ENCODE data around the gene ZDHHC22.
A peak's percentile ranks its signal among the peaks of the same experiment; 100 is the strongest.

ZDHHC22 gene

DNA sequence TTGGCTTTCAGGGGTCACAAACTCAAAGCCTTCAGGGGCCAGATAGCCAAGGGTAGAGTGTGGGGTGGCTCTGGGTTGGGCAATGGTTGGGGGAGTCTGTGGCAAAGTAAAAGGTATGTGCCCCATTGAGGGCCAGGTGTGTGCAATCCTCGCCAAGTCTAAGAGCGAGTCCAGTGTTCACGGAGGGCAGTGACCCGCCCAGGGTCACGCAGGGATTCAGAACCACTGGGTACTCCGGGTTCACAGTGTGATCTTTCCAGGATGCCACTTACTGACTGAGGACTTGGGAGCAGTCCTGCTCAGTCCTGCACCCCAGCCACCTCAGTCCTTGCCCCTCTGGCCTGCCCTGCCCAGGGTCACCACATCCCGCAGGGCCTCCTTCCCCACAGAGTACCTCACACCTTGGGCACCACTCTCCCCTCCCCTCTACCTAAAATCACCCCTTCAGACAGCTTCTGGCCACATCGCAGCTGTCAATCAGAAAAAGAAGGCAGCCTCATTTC is 15.7 kb downstream of the ZDHHC22 start:
- no peak for DNase-seq (ENCODE audit: low read depth)

DNA sequence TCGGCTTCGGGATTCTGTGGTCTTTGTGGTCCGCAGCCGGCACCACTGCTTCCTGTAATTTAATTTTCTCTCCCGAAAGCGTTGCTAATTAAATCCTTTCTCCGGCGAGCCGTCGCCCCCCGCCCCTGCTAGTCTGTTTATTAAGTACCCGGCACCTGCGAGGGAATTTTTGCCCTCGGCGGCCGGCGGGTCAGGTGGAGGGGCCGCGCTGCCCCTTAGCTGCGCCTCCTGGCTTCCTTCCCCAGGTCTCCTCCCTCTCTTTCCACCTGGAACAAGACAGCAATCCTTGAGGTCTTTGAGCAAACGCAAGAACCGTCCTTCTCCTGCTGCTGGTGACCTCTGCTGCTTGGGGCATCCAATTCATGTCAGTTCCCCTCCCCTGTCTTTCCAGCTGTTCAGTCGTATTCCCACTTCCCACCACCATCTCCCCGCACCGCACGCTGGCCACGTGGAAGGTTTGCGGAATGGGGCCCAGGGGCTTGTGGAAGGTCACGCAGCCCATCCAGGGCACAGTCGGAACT is 16.2 kb downstream of the ZDHHC22 start:
- DNase-seq (ENCODE audit: low read depth): no peak

DNA sequence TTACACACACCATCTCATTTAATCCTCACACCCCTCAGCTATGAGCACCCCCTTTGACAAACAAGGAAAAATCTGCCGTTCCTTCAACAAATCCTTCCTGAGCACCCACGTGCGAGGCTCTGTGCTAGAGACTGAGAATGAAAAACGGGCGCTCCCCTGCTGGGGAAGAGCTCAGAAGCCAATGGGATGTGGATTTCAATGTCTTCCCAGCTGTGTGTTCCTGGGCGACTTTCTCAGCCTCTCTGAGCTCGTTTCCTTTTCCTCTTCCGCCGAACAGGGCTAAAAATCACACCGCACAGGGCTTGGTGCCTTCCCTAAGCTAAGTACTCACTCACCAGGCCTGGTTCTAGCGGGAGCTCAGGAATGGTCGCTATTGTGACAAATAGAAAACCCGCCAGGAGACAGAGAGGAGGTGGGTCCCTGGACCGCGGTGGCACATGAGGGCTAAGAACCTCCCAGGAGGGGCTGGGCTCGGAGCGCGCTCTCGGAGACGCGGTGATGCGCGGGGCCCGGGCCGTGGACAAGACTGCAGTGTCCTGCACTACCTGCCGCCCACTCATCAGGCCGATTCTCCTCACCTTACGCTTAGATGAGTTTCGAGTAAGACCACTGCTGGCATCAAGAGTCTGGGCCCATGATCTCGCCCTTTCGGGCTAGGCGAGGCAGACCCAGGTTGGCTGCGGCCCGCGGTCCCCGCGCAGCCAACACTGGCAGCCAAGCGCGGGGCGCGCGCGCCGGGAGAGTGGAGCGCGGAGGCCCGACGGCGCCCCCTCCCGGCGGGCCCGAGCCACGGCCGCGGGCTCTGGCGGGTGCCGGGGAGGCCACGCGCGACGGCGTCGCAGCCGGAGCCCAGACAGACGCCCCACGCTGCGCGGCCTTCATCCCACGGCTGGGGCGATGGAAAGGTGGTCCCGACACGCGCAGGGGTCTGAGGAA is 17.0 kb downstream of the ZDHHC22 start:
- peak; percentile 20 for DNase-seq (ENCODE audit: low read depth)

DNA sequence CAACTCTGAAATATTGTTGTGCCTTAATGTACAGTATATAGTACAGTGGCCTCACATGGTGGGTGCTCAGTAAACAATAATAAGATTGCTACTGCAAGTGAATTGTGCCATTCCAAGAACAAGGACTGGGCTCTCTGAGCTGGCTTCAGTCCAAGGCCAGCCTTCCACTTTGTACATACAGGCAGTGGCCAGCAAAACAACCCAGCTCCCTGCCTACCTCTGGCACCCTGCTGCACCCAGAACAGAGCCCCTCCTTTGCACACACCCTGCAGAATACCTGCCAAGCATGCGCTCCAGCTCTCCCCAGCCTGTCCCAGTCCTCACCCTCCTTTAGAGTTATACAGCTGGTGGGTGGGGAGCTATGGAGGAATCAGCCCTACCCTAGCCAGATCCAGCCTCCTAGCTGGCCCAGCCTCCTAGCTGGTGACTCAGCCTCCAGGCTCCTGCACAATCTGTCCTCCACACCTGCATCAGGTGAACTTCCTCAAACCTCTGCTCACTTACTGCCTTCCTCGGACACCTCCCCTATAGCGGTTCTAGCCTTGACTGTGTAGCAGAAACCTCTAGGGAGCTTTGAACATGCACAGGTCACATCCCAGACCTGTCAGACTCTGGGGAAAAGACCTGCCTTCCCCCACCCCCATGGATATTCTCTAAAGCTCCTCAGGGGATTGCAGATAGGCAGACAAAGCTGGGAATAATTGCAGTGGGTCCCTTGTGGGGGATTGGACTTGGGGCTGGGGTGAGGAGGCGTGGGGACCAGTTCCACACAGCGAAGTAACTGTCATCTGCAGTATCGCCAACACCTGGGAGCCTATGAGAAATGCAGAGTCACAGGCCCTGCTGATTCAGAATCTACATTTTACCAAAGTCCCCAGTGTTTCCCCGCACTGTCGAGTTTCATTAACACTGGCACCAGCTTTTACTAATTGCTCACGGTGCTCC is 17.9 kb downstream of the ZDHHC22 start:
- DNase-seq (ENCODE audit: low read depth): no peak

DNA sequence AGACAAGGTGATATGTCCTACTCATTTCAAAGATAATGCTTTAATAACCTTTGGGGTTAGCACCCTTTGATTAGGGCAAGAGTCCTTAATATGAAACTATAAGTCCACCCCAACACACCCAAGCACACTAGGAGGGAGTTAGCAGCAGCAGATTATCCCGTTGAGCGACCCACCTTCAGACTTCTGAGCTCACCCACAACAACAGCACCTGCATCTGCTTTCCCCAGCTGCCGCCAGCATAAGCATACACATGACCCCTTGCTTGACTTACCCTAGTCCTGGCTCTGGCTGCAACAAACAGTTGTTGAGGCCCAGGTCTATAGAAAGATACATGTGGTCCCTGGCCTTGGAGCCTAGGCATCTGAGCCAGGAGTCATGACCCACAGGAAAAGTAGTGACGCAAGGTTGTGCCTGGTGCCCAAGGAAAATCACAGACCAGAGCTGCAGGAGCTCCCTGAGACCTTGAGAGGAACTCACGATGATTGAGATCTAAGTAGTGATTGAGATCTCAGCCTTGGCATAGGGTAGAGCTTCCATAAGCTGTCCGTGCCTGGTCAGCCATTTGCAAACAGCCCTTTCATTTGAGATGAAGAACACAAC is 19.0 kb downstream of the ZDHHC22 start:
- DNase-seq (ENCODE audit: low read depth): no peak

DNA sequence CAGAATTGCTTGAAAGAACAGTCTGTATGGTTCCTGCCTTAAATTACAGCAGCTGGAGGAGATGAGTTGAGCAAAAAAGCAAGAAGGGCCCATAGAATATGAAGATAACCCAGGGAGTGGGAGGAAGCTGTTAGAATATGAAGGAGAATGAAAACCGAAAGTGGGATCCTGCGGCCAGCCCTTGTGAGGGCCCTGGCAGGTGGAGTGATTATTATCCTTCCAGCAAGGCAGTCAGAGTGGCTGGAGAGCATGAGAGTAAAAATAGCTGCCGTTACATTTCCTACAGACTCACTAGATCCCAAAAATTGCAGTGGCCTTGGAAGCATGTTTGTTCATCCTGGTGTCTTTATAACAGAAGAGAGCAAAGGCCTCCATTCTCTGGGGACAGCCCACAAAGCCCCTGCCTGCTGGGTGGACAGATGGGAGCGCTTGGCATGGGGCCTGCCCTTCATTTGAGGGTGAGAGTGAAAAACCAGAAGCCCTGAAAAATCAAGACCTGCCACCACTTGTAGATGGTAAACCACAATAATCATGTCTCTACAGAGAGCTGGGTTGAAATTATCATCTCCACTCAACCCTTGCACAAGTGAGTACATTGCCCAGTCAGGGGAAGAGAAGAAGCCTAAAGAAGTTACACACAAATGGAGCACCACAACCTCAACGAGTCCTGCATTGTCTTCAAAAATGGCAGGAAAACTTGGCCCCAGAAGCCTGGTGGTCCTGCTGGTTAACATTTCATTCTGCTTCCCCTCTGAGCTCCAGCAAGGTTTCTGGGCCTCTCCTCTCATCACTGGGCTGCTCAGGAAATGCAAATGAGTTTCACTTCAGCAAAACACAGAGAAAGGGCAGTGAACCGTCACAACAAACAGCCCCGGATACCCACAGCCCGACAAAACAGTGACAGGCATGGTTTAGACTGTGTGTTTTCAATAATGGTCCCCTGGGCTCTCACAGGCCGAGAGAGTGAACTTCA is 20.5 kb downstream of the ZDHHC22 start:
- no peak for DNase-seq (ENCODE audit: low read depth)

DNA sequence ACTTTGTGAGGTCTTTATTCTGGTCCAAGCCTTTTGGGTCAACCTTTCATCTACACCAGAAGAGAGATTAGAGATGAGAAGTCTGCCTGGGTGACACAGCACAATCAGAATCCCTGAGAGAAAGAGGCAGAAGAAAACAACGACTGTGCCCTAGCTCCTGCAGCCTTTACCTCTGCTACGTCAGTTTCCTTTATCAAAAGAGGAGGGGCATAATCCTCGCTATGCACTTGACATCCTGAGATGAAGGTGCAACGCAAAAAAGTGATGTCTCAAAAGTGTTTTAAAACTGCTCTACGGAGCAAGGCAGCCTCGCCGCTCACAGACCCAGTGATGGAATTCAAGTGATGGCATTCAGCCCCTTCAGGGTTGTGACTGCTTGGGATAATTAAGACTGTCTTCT is 21.7 kb downstream of the ZDHHC22 start:
- no peak for DNase-seq (ENCODE audit: low read depth)

DNA sequence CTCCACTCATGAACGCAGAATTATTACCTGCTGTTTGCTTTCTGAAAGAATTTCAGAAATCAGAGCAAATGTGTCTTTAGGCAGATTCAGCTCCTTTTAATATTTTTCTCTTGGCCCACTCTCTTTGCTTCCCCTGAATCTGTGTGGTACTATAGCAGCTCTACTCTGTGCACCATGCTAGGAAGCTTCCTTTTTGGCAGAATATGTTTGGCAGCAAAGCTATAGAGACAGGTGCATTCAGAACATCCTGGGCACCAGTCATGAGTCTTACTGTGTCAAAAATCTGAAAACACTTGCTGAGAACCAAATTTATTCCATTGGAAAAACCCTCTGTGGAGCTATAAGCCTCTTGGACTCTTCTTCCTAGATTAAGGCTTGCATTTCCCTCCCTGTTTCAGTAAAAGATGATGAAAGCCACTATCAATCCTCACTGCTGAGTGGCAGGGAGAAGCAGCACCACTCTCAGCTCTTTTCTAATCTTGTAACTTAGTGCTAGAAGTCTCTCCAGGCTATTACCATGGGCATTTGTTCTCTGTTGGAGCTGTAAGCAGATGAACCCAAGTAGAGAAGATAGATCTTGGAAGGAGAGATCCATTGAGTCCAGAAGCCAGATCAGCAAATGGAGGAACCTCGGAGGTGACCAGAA is 25.3 kb downstream of the ZDHHC22 start:
- no peak for DNase-seq (ENCODE audit: low read depth)

DNA sequence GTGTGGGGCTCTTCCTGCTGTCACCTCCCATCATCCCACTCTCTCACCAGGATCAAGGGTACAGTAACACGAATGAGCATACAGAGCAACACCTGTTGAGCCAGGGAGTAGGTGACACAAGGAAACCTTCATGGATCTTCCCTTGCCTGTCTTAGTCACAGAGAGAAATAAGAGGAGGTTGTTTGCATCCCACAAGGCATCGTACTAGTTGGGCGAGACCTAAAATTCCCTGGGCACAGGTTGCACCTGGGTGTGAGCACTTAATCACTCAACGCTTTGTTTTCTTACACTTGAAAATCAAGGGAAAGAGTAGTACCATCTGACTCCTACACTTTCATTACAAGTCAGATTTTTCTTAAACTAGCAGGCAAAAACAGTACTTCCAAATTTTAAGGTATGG is 27.0 kb downstream of the ZDHHC22 start:
- DNase-seq (ENCODE audit: low read depth): no peak

DNA sequence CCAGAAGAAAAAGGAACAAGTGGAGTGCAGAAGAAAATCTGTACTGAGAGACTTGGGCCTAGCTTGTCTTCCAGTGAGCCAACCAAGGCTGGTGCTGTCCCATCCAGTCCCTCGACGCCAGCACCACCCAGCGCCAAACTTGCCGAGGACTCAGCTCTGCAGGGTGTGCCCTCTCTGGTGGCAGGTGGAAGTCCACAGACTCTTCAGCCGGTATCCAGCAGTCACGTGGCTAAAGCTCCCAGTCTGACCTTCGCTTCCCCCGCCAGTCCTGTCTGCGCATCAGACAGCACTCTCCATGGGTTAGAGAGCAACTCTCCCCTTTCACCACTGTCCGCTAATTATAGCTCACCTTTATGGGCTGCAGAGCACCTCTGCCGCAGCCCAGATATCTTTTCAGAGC is 27.9 kb downstream of the ZDHHC22 start:
- no peak for DNase-seq (ENCODE audit: low read depth)

DNA sequence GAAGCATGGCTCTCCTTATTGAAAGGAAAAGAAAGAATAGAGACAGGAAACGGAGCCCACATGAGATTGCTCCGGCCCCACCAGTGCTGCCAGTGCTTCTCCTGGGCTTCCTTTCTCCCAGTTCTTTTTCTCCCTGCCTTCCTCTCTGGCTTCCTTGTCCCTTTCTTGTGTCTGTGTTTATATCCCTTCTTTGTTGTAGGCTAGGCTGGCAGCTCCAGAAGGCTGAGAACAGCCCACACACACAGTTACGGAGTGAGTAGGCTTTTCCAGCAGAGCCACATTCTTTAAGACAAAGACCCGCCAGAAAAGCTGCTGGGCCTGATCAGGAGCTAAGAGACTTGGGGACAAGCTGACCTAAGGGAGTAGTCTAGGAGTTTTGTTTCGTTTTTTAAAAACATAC is 30.6 kb downstream of the ZDHHC22 start:
- DNase-seq (ENCODE audit: low read depth): no peak

DNA sequence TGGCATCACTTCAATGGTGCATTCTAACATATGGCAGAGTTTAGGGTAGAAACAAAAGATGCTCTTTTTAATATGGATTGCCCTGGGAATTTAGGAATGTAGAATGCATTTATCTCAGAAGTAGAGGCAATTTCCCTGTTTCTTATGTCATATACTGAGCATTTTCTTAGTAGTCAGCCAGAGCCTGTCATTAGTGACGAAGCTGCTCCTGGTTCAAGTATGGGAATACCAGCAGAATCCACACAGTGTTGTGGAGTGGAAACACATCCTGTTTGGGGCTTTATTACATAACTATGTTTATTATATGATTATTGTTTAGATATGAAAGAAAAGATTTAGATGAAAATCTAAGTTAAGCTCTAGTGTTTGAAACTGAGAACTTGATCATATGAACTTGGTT is 31.3 kb downstream of the ZDHHC22 start:
- no peak for DNase-seq (ENCODE audit: low read depth)

DNA sequence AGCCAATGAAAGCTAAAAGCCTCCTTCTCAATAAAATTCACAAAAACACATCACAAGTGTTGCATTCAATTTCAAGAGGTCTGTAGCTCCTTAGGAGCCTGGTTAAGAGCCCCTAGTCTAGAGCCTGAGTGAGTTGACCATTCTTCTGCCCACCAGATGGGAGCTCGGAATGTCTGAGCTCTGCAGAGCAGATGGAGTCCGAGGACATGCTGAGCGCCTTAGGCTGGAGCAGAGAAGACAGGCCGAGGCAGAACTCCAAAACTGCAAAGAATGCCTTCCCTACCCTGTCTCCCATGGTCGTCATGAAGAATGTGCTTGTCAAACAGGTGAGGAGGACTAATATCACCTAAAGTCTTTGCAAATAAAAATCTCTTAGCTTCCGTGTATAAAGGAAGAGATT is 31.9 kb downstream of the ZDHHC22 start:
- DNase-seq (ENCODE audit: low read depth): no peak

DNA sequence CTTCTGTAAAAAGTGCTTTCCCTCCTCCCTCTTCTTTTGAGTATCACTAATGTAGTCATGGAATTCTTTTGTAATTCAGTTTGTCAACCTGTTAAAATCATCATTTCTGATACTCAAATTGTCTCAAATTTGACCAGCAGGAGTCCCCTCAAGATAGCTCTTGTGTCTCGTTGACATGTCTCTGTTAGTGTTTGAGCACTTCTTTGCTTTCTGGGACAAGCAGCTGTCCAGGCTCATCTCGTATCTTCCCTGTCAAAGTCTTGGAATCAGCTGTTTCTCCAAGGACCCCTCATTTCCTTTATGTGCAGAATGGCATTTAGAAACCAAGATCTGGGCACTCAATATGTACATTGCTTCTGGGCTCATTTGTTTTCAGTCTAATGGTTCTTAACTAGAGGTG is 32.8 kb downstream of the ZDHHC22 start:
- no peak for DNase-seq (ENCODE audit: low read depth)

DNA sequence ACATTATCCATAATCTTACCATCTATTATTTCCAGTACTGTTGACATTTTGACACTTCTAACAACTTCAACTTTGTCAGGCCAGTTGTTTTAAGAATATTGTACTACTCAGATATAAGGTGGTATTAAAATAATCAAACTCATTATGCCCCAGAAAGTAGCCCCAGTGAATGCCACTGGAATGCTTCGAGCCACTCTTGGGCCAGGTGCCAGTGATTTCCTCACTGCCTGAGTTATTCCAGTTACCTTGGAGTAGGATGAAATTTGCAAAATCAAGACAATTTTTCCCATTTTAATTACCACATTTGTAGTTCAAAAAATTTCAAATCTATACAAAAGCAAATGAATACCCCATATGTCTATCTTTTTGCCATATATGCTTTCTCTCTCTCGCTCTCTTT is 34.4 kb downstream of the ZDHHC22 start:
- DNase-seq (ENCODE audit: low read depth): no peak

DNA sequence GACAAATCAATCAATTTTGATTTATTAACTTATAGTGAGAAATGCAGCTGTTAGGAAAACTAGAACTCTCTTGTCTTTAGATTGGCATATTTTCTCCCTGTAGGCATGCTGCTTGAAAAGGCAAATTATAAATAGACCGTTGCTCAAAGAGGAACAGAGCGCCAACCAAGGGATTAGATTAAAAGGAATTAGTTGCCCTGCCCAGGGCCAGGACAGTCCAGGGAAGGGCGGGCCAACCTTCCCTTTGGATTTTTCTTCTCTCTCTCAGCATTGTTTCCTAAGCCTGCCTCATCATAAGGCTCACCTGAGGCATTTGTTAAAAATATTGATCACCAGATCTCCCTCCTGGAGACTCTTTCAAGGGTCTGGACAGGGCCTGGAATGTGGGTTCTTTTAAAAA is 34.9 kb downstream of the ZDHHC22 start:
- no peak for DNase-seq (ENCODE audit: low read depth)

DNA sequence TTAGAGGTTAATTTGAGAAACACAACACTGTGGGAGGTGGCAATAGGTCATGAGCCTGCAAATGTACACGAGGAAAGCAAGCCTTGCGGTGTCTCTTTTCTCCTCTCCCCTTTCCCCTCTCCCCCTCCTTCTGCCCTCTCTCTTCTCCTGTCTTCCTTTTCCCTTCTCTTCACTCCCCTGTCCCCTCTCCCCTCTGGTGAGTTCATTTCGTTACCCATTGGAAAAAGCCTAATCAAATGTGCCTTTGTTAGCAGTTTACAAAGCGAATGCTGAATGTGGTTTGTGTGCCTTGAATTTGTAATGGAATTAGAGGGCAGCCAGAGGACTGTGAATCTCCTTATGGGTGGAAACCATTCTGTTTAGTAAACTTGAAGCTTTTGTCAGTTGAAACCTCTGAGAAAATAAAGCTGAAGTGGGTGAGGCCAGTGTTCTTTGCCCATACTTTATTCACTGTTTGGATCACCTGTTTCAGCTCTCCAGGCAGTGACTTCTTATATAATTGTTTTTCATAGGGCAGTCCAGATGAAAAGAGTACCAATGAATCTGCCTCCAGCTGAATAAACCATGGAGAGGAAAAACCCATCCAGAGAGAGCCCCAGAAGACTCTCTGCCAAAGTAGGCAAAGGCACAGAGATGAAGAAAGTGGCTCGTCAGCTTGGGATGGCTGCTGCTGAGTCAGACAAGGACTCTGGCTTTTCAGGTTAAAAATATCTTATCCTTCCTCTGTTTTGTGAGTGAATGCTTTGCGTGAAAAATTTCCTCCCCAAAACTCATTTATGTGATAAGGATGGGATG is 36.2 kb downstream of the ZDHHC22 start:
- no peak for DNase-seq (ENCODE audit: low read depth)

DNA sequence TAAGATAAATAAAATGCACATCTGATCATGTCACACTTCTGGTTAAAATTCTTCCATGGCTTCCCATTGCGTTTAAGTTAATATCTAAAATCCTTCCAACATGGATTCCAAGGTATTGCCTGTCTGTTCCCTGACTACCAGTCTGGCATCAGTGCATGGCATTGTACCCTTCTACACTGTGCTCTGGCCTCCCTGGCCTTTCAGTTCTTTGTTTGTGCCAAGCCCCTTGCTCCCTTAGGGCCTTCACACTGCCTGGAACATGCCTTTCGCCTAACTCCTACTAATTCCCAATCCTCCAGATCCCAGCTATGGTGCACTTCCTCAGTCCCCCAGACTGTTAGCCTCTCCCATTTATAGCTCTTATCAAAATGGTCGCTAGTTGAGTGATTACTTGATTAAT is 37.2 kb downstream of the ZDHHC22 start:
- DNase-seq (ENCODE audit: low read depth): no peak

DNA sequence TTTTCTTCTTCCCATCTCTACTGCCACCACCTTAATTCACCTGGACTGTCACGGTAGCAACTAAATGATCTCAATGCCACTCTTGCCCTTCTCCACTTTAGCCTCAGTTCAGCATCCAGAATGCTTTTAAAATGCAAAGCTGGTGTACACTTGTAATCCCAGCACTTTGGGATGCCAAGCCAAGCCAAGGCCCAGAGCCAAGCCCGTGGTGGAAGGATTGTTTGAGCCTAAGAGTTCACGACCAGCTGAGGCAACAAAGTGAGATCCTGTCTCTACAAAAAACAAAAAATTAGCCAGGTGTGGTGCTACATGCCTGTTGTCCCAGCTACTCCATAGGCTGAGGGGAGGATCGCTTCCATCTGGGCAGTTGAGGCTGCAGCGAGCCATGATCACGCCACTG is 37.6 kb downstream of the ZDHHC22 start:
- no peak for DNase-seq (ENCODE audit: low read depth)

DNA sequence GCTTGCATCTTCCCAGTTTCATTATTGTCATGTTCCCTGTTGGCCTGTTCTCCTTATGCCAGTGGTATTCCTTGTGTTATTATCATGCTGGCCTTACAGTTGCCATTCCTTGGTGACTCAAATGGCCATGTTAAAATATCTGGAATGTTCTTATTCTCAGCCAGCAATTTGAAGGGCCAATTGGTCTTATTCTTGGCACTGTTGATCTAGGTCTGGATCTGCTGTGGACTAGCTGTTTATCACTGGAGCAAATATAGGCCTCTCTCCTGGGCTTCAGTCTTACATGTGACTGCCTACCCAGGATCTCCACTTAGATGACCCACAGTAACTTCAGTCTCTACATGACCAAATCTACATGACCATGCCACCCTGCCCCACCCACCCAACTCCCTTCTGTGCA is 38.1 kb downstream of the ZDHHC22 start:
- DNase-seq (ENCODE audit: low read depth): no peak

Data from stimulated activated CD8-positive, alpha-beta memory T cell treated with anti-CD3 and anti-CD28 coated beads, Interleukin-12 subunit alpha, Interleukin-12 subunit beta, amount 100 ng/mL, for 1 hour (primary cell).